Measurements from ENCODE around the gene SLC16A9. TPM values are rescaled to one million over a fixed set of nuclear protein-coding genes. Genes with fewer than 3 reads are reported as not detected.
"Not testable (repeated sequence)": the region's sequence is repeated elsewhere in the genome, so short reads cannot be mapped to it uniquely, and the experiment has no call there.

Gene SLC16A9
- total RNA-seq, 2 experiments from 2014 or later, result 0.16 TPM; not detected in 1

- DNase-seq, result no peak
- no peak for ATAC-seq
- no peaks in the 10 kb centered on the region for H3K36me3 Mint-ChIP-seq
- peaks cover 2% of the 10 kb centered on the region for H3K4me1 Mint-ChIP-seq
- CTCF ChIA-PET, result no interaction called here
- H3K27me3 Mint-ChIP-seq, result no peaks in the 10 kb centered on the region
- no peak overlapping the region for H3K4me3 Mint-ChIP-seq
- H3K27ac Mint-ChIP-seq, result no peak overlapping the region
- H3K9me3 Mint-ChIP-seq (ENCODE audit: low read depth), result no peaks in the 10 kb centered on the region
Observed at GRCh38 chr10:59680199-59680598, 29.5 kb downstream of the SLC16A9 start.

- DNase-seq, result no peak
- ATAC-seq, result peak; percentile 49
- Mint-ChIP-seq H3K9me3 (ENCODE audit: low read depth) (no peaks in the 10 kb centered on the region), H3K4me1 (peaks cover 2% of the 10 kb centered on the region), H3K27me3 (peaks cover 3% of the 10 kb centered on the region), H3K27ac (no peak overlapping the region), H3K4me3 (no peak overlapping the region), H3K36me3 (no peaks in the 10 kb centered on the region)
- CTCF ChIA-PET, result interaction anchor here (0.9 kb wide), 1 partner anchor 53 kb away, joined by 3 read pairs; no protein-coding TSS in a partner anchor
Observed at GRCh38 chr10:59678884-59679301, 30.8 kb downstream of the SLC16A9 start.

DNA sequence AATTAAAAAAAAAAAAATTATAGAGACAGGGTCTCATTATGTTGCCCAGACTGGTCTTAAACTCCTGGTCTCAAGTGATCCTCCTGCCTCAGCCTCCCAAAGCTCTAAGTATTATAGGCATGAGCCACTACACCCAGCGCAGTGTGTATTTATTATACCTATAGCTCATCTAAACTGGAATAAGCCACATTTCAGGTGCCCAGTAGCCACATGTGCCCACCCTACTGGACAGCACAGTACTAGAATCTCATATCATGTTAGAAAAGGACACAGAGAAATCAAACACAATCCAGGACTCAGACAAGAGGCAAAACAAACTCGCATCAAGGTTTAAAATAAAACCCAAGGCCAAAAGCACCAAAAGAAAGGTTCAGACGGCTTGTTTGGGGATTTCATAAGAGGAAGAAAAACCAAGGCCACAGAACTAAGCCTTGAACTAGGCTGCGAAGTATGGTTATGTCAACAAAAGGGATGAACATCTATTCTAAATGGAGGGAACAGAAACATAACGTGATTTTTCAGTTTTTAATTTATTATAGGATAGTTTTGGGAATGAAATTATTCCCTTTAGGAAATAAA lies 32.3 kb downstream of the SLC16A9 start:
- Mint-ChIP-seq H3K9me3 (ENCODE audit: low read depth) (no peaks in the 10 kb centered on the region), H3K27ac (no peak overlapping the region), H3K4me1 (peaks cover 2% of the 10 kb centered on the region), H3K27me3 (peaks cover 3% of the 10 kb centered on the region), H3K36me3 (no peaks in the 10 kb centered on the region), H3K4me3 (no peak overlapping the region)
- CTCF ChIA-PET, result no interaction called here
- no peak for ATAC-seq
- DNase-seq, result no peak

DNA sequence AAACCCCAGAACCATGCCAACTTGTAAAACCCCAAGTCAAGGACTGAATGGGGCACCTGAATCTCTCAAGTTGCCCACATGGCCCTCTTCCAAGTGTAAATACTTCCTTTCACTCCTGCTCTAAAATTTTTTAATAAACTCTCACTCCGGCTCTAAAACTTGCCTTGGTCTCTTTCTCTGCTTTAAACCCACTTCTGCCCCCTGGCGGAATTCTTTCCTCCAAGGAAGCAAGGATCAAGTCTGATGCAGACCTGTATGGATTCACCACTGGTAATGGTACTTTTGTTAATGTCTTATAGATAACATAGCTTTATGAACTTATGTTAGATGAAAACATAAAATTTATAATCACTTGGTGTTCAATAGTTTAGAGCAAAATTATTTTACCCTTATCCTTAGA lies 33.8 kb downstream of the SLC16A9 start:
- CTCF ChIA-PET, result no interaction called here
- Mint-ChIP-seq H3K4me1 (peaks cover 2% of the 10 kb centered on the region), H3K27ac (no peak overlapping the region)

DNA sequence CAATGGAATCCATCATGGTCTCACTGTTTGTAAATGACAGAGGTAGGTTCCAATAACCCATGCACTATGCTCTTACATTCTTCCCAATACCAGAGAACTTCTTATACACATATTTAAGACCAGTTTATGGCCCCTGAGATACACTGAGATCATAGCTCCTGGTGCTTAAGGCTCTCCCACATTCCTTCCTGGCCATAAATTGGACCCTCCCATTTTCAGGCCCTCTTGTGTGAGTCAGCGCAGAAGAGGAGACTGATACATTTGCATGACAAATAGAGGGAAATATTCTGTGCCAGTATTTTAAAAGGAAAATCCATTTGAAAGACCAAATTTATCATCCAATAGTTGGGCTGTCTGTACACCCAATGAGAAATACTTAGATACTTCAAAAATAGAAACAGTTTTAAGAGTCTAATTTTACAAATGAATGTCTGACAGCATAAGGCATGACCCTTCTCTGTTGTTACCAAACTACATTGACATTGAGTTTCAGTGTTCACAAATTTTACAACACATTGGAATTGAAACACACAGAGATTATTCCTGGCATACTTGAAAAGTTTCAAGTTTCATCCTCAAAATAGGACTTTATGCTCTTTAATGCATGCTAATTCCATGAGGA lies 35.3 kb downstream of the SLC16A9 start:
- DNase-seq, result no peak
- CTCF ChIA-PET, result no interaction called here

More for the DNA sequence above, 33.8 kb downstream of the SLC16A9 start:
- no peaks in the 10 kb centered on the region for H3K9me3 Mint-ChIP-seq (ENCODE audit: low read depth)
- ATAC-seq, result no peak
- H3K27me3 Mint-ChIP-seq, result peaks cover 6% of the 10 kb centered on the region
- no peak for DNase-seq
- no peak overlapping the region for H3K4me3 Mint-ChIP-seq
- no peaks in the 10 kb centered on the region for H3K36me3 Mint-ChIP-seq

GRCh38 chr10:59672150-59672875 lies 37.3 kb downstream of the SLC16A9 start:
- no peak overlapping the region for H3K4me3 Mint-ChIP-seq
- DNase-seq (no peak), ATAC-seq (no peak)
- CTCF ChIA-PET, result no interaction called here
- H3K27ac Mint-ChIP-seq, result no peak overlapping the region
- no peaks in the 10 kb centered on the region for H3K9me3 Mint-ChIP-seq (ENCODE audit: low read depth)
- H3K36me3 Mint-ChIP-seq, result no peaks in the 10 kb centered on the region
- no peaks in the 10 kb centered on the region for H3K4me1 Mint-ChIP-seq
- peaks cover 6% of the 10 kb centered on the region for H3K27me3 Mint-ChIP-seq

More for the DNA sequence above, 35.3 kb downstream of the SLC16A9 start:
- no peak overlapping the region for H3K4me3 Mint-ChIP-seq
- H3K27me3 Mint-ChIP-seq, result peaks cover 6% of the 10 kb centered on the region
- no peak overlapping the region for H3K27ac Mint-ChIP-seq
- ATAC-seq, result no peak
- no peaks in the 10 kb centered on the region for H3K4me1 Mint-ChIP-seq
- no peaks in the 10 kb centered on the region for H3K36me3 Mint-ChIP-seq
- no peaks in the 10 kb centered on the region for H3K9me3 Mint-ChIP-seq (ENCODE audit: low read depth)

GRCh38 chr10:59670269-59670668 lies 39.4 kb downstream of the SLC16A9 start:
- no peaks in the 10 kb centered on the region for H3K36me3 Mint-ChIP-seq
- no peaks in the 10 kb centered on the region for H3K4me1 Mint-ChIP-seq
- peaks cover 6% of the 10 kb centered on the region for H3K27me3 Mint-ChIP-seq
- H3K27ac Mint-ChIP-seq, result no peak overlapping the region
- DNase-seq (no peak), ATAC-seq (no peak)
- no peak overlapping the region for H3K4me3 Mint-ChIP-seq
- H3K9me3 Mint-ChIP-seq (ENCODE audit: low read depth), result no peaks in the 10 kb centered on the region
- CTCF ChIA-PET, result interaction anchor here (1.2 kb wide), 1 partner anchor 44 kb away, joined by 3 read pairs; no protein-coding TSS in a partner anchor

- H3K36me3 Mint-ChIP-seq, result no peaks in the 10 kb centered on the region
- CTCF ChIA-PET, result no interaction called here
- H3K9me3 Mint-ChIP-seq (ENCODE audit: low read depth), result no peaks in the 10 kb centered on the region
- H3K4me3 Mint-ChIP-seq, result no peak overlapping the region
- ATAC-seq, result no peak
- H3K27me3 Mint-ChIP-seq, result peaks cover 4% of the 10 kb centered on the region
- no peak for DNase-seq
- H3K4me1 Mint-ChIP-seq, result no peaks in the 10 kb centered on the region
- H3K27ac Mint-ChIP-seq, result no peak overlapping the region
Observed at GRCh38 chr10:59668096-59668495, 41.6 kb downstream of the SLC16A9 start.

GRCh38 chr10:59666310-59666709 lies 43.3 kb downstream of the SLC16A9 start:
- Mint-ChIP-seq H3K4me3 (no peak overlapping the region), H3K27ac (no peak overlapping the region), H3K27me3 (no peaks in the 10 kb centered on the region), H3K36me3 (no peaks in the 10 kb centered on the region), H3K4me1 (no peaks in the 10 kb centered on the region), H3K9me3 (ENCODE audit: low read depth) (no peaks in the 10 kb centered on the region)
- DNase-seq (no peak), ATAC-seq (no peak)
- CTCF ChIA-PET, result interaction anchor here (1.0 kb wide), 1 partner anchor 44 kb away, joined by 3 read pairs; no protein-coding TSS in a partner anchor

DNA sequence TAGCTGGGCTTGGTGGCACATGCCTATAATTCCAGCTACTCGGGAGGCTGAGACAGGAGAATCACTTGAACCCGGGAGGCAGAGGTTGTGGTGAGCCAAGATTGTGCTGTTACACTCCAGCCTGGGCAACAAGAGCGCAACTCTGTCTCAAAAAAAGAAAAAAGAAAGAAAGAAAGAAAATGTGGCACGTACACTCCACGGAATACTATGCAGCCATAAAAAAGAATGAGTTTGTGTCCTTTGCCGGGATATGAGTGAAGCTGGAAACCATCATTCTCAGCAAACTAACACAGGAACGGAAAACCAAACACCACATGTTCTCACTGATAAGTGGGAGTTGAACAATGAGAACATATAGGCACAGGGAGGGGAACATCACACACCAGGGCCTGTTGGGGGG lies 46.4 kb downstream of the SLC16A9 start:
- CTCF ChIA-PET; H3K36me3 Mint-ChIP-seq; H3K4me3 Mint-ChIP-seq; DNase-seq; H3K9me3 Mint-ChIP-seq (ENCODE audit: low read depth); H3K4me1 Mint-ChIP-seq; H3K27ac Mint-ChIP-seq; H3K27me3 Mint-ChIP-seq; ATAC-seq: not testable (repeated sequence)

- ATAC-seq (no peak), DNase-seq (no peak)
- Mint-ChIP-seq H3K4me1 (peaks cover 10% of the 10 kb centered on the region), H3K36me3 (no peaks in the 10 kb centered on the region), H3K27ac (no peak overlapping the region), H3K4me3 (no peak overlapping the region), H3K9me3 (ENCODE audit: low read depth) (no peaks in the 10 kb centered on the region), H3K27me3 (no peaks in the 10 kb centered on the region)
- CTCF ChIA-PET, result no interaction called here
Observed at GRCh38 chr10:59657724-59658123, 51.9 kb downstream of the SLC16A9 start.

DNA sequence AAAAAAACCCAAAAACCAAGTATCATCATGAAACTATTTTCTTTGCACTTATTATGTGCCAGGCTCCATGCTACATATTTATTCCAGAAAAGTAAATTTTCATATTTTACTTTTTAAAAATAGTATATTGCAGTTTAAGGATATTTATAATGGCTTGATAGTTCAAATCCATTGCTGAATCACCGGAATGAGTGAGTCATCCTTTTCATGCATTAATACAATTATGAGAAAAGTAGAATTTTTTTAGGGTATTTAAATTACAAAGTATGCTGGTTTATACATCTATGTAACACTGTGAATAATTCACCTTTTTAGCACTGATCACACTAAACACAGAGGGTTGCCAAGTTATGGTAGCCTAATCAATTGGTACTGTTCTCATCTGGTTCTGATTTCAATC lies 54.3 kb downstream of the SLC16A9 start:
- Mint-ChIP-seq H3K36me3 (no peaks in the 10 kb centered on the region), H3K4me1 (peaks cover 10% of the 10 kb centered on the region), H3K9me3 (ENCODE audit: low read depth) (no peaks in the 10 kb centered on the region), H3K27ac (no peak overlapping the region), H3K27me3 (no peaks in the 10 kb centered on the region), H3K4me3 (no peak overlapping the region)
- no peak for DNase-seq
- no peak for ATAC-seq
- CTCF ChIA-PET, result no interaction called here

DNA sequence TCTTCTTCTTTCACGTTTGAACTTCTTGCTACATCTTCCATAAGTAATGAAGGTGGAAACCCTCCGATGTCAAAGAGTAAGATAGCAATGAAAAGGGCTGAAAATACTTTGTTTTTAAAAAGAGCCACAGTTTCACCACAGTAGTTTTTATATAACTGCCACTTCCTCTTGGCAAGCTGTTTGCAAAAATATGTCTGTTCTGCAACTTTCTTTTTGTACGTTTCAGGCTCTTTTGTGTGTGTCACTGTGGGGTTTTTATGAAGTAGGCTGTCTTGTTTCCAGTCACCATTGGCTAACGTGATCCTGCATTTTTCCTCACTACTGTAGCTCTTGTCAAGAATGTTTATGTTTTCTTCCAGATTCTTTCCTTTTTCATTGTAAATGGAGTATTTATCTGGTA lies 55.6 kb downstream of the SLC16A9 start:
- DNase-seq (no peak), ATAC-seq (no peak)
- Mint-ChIP-seq H3K27ac (peak overlapping the region; percentile 58), H3K36me3 (no peaks in the 10 kb centered on the region), H3K27me3 (no peaks in the 10 kb centered on the region), H3K4me1 (peaks cover 10% of the 10 kb centered on the region), H3K4me3 (no peak overlapping the region), H3K9me3 (ENCODE audit: low read depth) (no peaks in the 10 kb centered on the region)
- CTCF ChIA-PET, result no interaction called here

- ATAC-seq (no peak), DNase-seq (no peak)
- H3K4me3 Mint-ChIP-seq, result no peak overlapping the region
- CTCF ChIA-PET, result no interaction called here
- no peaks in the 10 kb centered on the region for H3K27me3 Mint-ChIP-seq
- no peak overlapping the region for H3K27ac Mint-ChIP-seq
- no peaks in the 10 kb centered on the region for H3K9me3 Mint-ChIP-seq (ENCODE audit: low read depth)
- no peaks in the 10 kb centered on the region for H3K36me3 Mint-ChIP-seq
- H3K4me1 Mint-ChIP-seq, result peaks cover 10% of the 10 kb centered on the region
Observed at GRCh38 chr10:59651902-59652301, 57.7 kb downstream of the SLC16A9 start.
